Measurements from ENCODE around the gene SPTAN1. TPM values are rescaled to one million over a fixed set of nuclear protein-coding genes. Genes with fewer than 3 reads are reported as not detected.

Gene SPTAN1
- total RNA-seq, 1 experiment from 2014 or later, result 111 TPM

GRCh38 chr9:128588581-128589233 is 36.3 kb downstream of the SPTAN1 start:
- CTCF ChIA-PET, result interaction anchor here (0.7 kb wide), 1 partner anchor 27 kb away, joined by 3 read pairs; no protein-coding TSS in a partner anchor
- TF ChIP-seq ZNF274 (IDR thresholded peaks at IDR 0.05; ENCODE audit: low read depth, low read length) (no peak), ELF1 (IDR thresholded peaks at IDR 0.05; ENCODE audit: borderline replicate concordance, low read depth) (no peak), MAX (IDR thresholded peaks at IDR 0.05) (no peak), SRF (IDR thresholded peaks at IDR 0.05; ENCODE audit: low read depth) (no peak)
- Histone ChIP-seq H3K4me1 (ENCODE audit: control insufficient read depth in 1 of 2, insufficient read depth in 2 of 2, low read length in 2 of 2) (no peaks in the 10 kb centered on the region), H3K4me2 (ENCODE audit: low read length) (no peak overlapping the region), H3K27ac (ENCODE audit: low read depth, low read length) (no peak overlapping the region), H3K4me3 (replicated peaks in 1 of 2; ENCODE audit: low read depth in 1 of 2, low read length in 2 of 2) (no peak overlapping the region), H3K9ac (ENCODE audit: low read length) (no peak overlapping the region), H2AFZ (ENCODE audit: low read depth, low read length, poor library complexity, severe bottlenecking) (no peak overlapping the region), H3K79me2 (ENCODE audit: insufficient read depth, low read length) (no peaks in the 10 kb centered on the region), H3K36me3 (ENCODE audit: control insufficient read depth in 1 of 2, insufficient read depth in 2 of 2, low read length in 2 of 2) (peaks cover 49 to 50% of the 10 kb centered on the region in 2 experiments), H3K27me3 (ENCODE audit: insufficient read depth, low read length) (no peaks in the 10 kb centered on the region), H4K20me1 (ENCODE audit: insufficient read depth) (no peaks in the 10 kb centered on the region), H3K9me3 (ENCODE audit: control insufficient read depth in 1 of 2, insufficient read depth in 1 of 2, low read depth in 1 of 2, low read length in 2 of 2) (no peaks in the 10 kb centered on the region), H3K9me2 (ENCODE audit: insufficient read depth) (no peaks in the 10 kb centered on the region)
- RAD21 ChIA-PET (ENCODE audit: low non-redundant PET in 1 of 2, low total read pairs in 2 of 2, uncharacterized antibody in 2 of 2, unreplicated experiment in 2 of 2), result no interaction called here
- intact Hi-C loops (cut with micrococcal nuclease), result no loop called here
- POLR2A ChIA-PET, result no interaction called here
- DNase-seq (ENCODE audit: low read depth, low spot score) (no peak), ATAC-seq (no peak)
- no TSS peak for BruUV-seq (replicated peaks)

GRCh38 chr9:128593039-128593438 is 40.7 kb downstream of the SPTAN1 start:
- DNase-seq (ENCODE audit: low read depth, low spot score) (no peak), ATAC-seq (no peak)
- POLR2A ChIA-PET, result no interaction called here
- CTCF ChIA-PET, result no interaction called here
- Histone ChIP-seq H3K4me3 (replicated peaks in 1 of 2; ENCODE audit: low read depth in 1 of 2, low read length in 2 of 2) (no peak overlapping the region), H3K4me2 (ENCODE audit: low read length) (no peak overlapping the region), H3K27me3 (ENCODE audit: insufficient read depth, low read length) (no peaks in the 10 kb centered on the region), H3K9me2 (ENCODE audit: insufficient read depth) (no peaks in the 10 kb centered on the region), H3K9ac (ENCODE audit: low read length) (no peak overlapping the region), H3K36me3 (ENCODE audit: control insufficient read depth in 1 of 2, insufficient read depth in 2 of 2, low read length in 2 of 2) (peaks cover 38 to 51% of the 10 kb centered on the region in 2 experiments; a peak in 3 of 4 replicates), H3K9me3 (ENCODE audit: control insufficient read depth in 1 of 2, insufficient read depth in 1 of 2, low read depth in 1 of 2, low read length in 2 of 2) (no peaks in the 10 kb centered on the region), H3K27ac (ENCODE audit: low read depth, low read length) (no peak overlapping the region), H2AFZ (ENCODE audit: low read depth, low read length, poor library complexity, severe bottlenecking) (no peak overlapping the region), H3K4me1 (ENCODE audit: control insufficient read depth in 1 of 2, insufficient read depth in 2 of 2, low read length in 2 of 2) (no peaks in the 10 kb centered on the region), H4K20me1 (ENCODE audit: insufficient read depth) (no peaks in the 10 kb centered on the region), H3K79me2 (ENCODE audit: insufficient read depth, low read length) (no peaks in the 10 kb centered on the region)
- RAD21 ChIA-PET (ENCODE audit: low non-redundant PET in 1 of 2, low total read pairs in 2 of 2, uncharacterized antibody in 2 of 2, unreplicated experiment in 2 of 2), result no interaction called here
- BruUV-seq (replicated peaks), result no TSS peak
- intact Hi-C loops (cut with micrococcal nuclease), result no loop called here
- TF ChIP-seq JUND (IDR thresholded peaks at IDR 0.05) (no peak), POLR2A (IDR thresholded peaks at IDR 0.05; ENCODE audit: borderline replicate concordance, extremely low read depth, insufficient read depth, insufficient read length) (no peak), SIN3A (IDR thresholded peaks at IDR 0.05; ENCODE audit: low read depth) (no peak), MAX (IDR thresholded peaks at IDR 0.05) (no peak), EZH2 (IDR thresholded peaks at IDR 0.05) (no peak), CBX3 (IDR thresholded peaks at IDR 0.05; ENCODE audit: low read depth) (no peak), FOSL1 (IDR thresholded peaks at IDR 0.05; ENCODE audit: low read depth) (no peak), TCF7L2 (IDR thresholded peaks at IDR 0.05; ENCODE audit: borderline replicate concordance, extremely low read depth, insufficient read depth, insufficient read length) (no peak), ZFX (IDR thresholded peaks at IDR 0.05) (no peak), ELF1 (IDR thresholded peaks at IDR 0.05; ENCODE audit: borderline replicate concordance, low read depth) (no peak), REST (IDR thresholded peaks at IDR 0.05; ENCODE audit: low read depth) (no peak), CTCF (IDR thresholded peaks at IDR 0.05 in 2 of 3, conservative IDR thresholded peaks at IDR 0.05 in 1 of 3; ENCODE audit: borderline replicate concordance in 1 of 3, insufficient read depth in 1 of 3, low read depth in 2 of 3, low read length in 2 of 3) (no peak), EGR1 (IDR thresholded peaks at IDR 0.05; ENCODE audit: low read depth) (no peak), POLR2AphosphoS5 (IDR thresholded peaks at IDR 0.05; ENCODE audit: low read depth, low read length) (no peak)
